Vagina (tissue), 2 donors: ENCODE measurements around the gene MAFG. TPM values are rescaled to one million over a fixed set of nuclear protein-coding genes. Genes with fewer than 3 reads are reported as not detected.

Source experiments
- DNase-seq, 2 donors: peaks; one replicate each; pipeline ENCODE4 v3.0.0-alpha.2; 2017; ENCODE audit errors: extremely low spot score in 2 of 2
- H3K27ac ChIP-seq: fragments of 200-600 bp; sonication (generic); one replicate; pipeline ENCODE4 v1.5.1; 2019
- H3K27me3 ChIP-seq: fragments of 200-600 bp; sonication (generic); one replicate; pipeline ENCODE4 v1.5.1; 2019
- H3K36me3 ChIP-seq, 2 donors: fragments of 200-600 bp; sonication (generic); one replicate each; pipeline ENCODE4 v1.5.1; 2017 to 2019
- H3K4me1 ChIP-seq: fragments of 200-600 bp; sonication (generic); one replicate; pipeline ENCODE4 v1.5.1; 2019
- H3K4me3 ChIP-seq, 2 donors: fragments of 200-600 bp; sonication (generic); 1 replicate in 1 of 2; 2 replicates in 1 of 2; pipeline ENCODE4 v1.5.1; 2016 to 2019
- H3K9me3 ChIP-seq: fragments of 200-600 bp; sonication (generic); one replicate; pipeline ENCODE4 v1.5.1; 2019
- CTCF ChIP-seq, 3 experiments: fragments of 450-650 bp in 2 of 3; fragments of 200-600 bp in 1 of 3; sonication (generic) in 1 of 3; IDR thresholded peaks; one replicate each; pipeline ENCODE4 v1.5.1; 2017 to 2019; ENCODE audit warnings: antibody characterized with exemption in 3 of 3, mild to moderate bottlenecking in 2 of 3, moderate library complexity in 2 of 3
- POLR2A ChIP-seq, 2 donors: fragments of 450-650 bp; IDR thresholded peaks; one replicate each; pipeline ENCODE4 v1.6.1; 2017; ENCODE audit warnings: antibody characterized with exemption in 2 of 2, mild to moderate bottlenecking in 2 of 2, moderate library complexity in 2 of 2
- POLR2AphosphoS5 ChIP-seq, 2 donors: sonication (generic); formaldehyde crosslinking; IDR thresholded peaks; one replicate each; pipeline ENCODE4 v1.9.0; 2017; ENCODE audit warnings: antibody characterized with exemption in 2 of 2, mild to moderate bottlenecking in 2 of 2, low read depth in 1 of 2; ENCODE audit not compliant: insufficient read depth in 1 of 2
- intact Hi-C: fragments of 100-400 bp; cut with DNase I; formaldehyde crosslinking; loops from one replicate; pipeline ENCODE4 v1.15.1; 2023
- total RNA-seq: library from RNA; depleted of rRNA; stranded (reverse); fragments of >200 nt; gene quantifications from one replicate; pipeline ENCODE4 v1.2.3, GENCODE V29; 2016

Gene MAFG
- total RNA-seq, 1 donor from 2014 or later = 18.9 TPM

GRCh38 chr17:81940538-81941483, 13.3 kb upstream of the MAFG start:
- intact Hi-C loops = no loop called here
- H3K9me3 ChIP-seq = no peaks in the 10 kb centered on the region
- H3K4me1 ChIP-seq = peaks cover 21% of the 10 kb centered on the region
- H3K27ac ChIP-seq = no peak overlapping the region
- H3K27me3 ChIP-seq = peaks cover 4% of the 10 kb centered on the region
- DNase-seq = no peak
- H3K4me3 ChIP-seq = no peak overlapping the region
- no peaks in the 10 kb centered on the region for H3K36me3 ChIP-seq
- TF ChIP-seq POLR2AphosphoS5 (IDR thresholded peaks at IDR 0.05; ENCODE audit: insufficient read depth in 1 of 2, low read depth in 1 of 2) (no peak), POLR2A (IDR thresholded peaks at IDR 0.05) (no peak), CTCF (IDR thresholded peaks at IDR 0.05) (no peak)

- Histone ChIP-seq H3K9me3 (no peaks in the 10 kb centered on the region), H3K4me1 (peaks cover 21% of the 10 kb centered on the region), H3K4me3 (no peak overlapping the region), H3K27me3 (peaks cover 4% of the 10 kb centered on the region), H3K27ac (no peak overlapping the region), H3K36me3 (no peaks in the 10 kb centered on the region)
- no peak for DNase-seq
- TF ChIP-seq CTCF (IDR thresholded peaks at IDR 0.05) (no peak), POLR2AphosphoS5 (IDR thresholded peaks at IDR 0.05; ENCODE audit: insufficient read depth in 1 of 2, low read depth in 1 of 2) (no peak), POLR2A (IDR thresholded peaks at IDR 0.05) (no peak)
- intact Hi-C loops = no loop called here
Observed at GRCh38 chr17:81939881-81940385, 12.4 kb upstream of the MAFG start.

GRCh38 chr17:81939218-81939617, 11.7 kb upstream of the MAFG start:
- intact Hi-C loops = no loop called here
- TF ChIP-seq POLR2AphosphoS5 (IDR thresholded peaks at IDR 0.05; ENCODE audit: insufficient read depth in 1 of 2, low read depth in 1 of 2) = no peak
- Histone ChIP-seq H3K4me1 (peaks cover 21% of the 10 kb centered on the region), H3K27ac (no peak overlapping the region), H3K4me3 (no peak overlapping the region), H3K9me3 (no peaks in the 10 kb centered on the region), H3K27me3 (peaks cover 4% of the 10 kb centered on the region), H3K36me3 (no peaks in the 10 kb centered on the region)
- DNase-seq = no peak

- Histone ChIP-seq H3K27ac (no peak overlapping the region), H3K9me3 (no peaks in the 10 kb centered on the region), H3K36me3 (no peaks in the 10 kb centered on the region), H3K27me3 (no peaks in the 10 kb centered on the region), H3K4me3 (no peak overlapping the region), H3K4me1 (peaks cover 28% of the 10 kb centered on the region)
- intact Hi-C loops = no loop called here
- no peak for DNase-seq
- TF ChIP-seq POLR2AphosphoS5 (IDR thresholded peaks at IDR 0.05; ENCODE audit: insufficient read depth in 1 of 2, low read depth in 1 of 2) (no peak), CTCF (IDR thresholded peaks at IDR 0.05) (no peak), POLR2A (IDR thresholded peaks at IDR 0.05) (no peak)
Observed at GRCh38 chr17:81935709-81936084, 8.2 kb upstream of the MAFG start.

- TF ChIP-seq POLR2A (IDR thresholded peaks at IDR 0.05) = no peak
- no peak for TF ChIP-seq CTCF (IDR thresholded peaks at IDR 0.05)
- no peak for TF ChIP-seq POLR2AphosphoS5 (IDR thresholded peaks at IDR 0.05; ENCODE audit: insufficient read depth in 1 of 2, low read depth in 1 of 2)
Observed at GRCh38 chr17:81934850-81935708, 7.5 kb upstream of the MAFG start.

More at GRCh38 chr17:81934850-81935708, 7.5 kb upstream of the MAFG start:
- Histone ChIP-seq H3K27me3 (no peaks in the 10 kb centered on the region), H3K36me3 (no peaks in the 10 kb centered on the region), H3K9me3 (no peaks in the 10 kb centered on the region), H3K4me3 (no peak overlapping the region), H3K27ac (no peak overlapping the region), H3K4me1 (peaks cover 28% of the 10 kb centered on the region)
- DNase-seq = no peak
- intact Hi-C loops = no loop called here
